EL (cell line): Measurements from ENCODE around the gene SLC36A1.
"Not testable (repeated sequence)": the region's sequence is repeated elsewhere in the genome, so short reads cannot be mapped to it uniquely, and the experiment has no call there.

Experiments
- DNase-seq: peaks from one replicate; pipeline ENCODE4 v3.0.0-alpha.2; 2016

SLC36A1 gene

GRCh38 chr5:151491062-151491461 is 43.7 kb downstream of the SLC36A1 start:
- no peak for DNase-seq

- DNase-seq: peak; percentile 43
These were observed 45.3 kb downstream of the SLC36A1 start for GRCh38 chr5:151492729-151493128.

GRCh38 chr5:151493665-151494064 is 46.3 kb downstream of the SLC36A1 start:
- DNase-seq: no peak

- DNase-seq: no peak
These were observed 47.9 kb downstream of the SLC36A1 start for GRCh38 chr5:151495320-151495719.

DNA sequence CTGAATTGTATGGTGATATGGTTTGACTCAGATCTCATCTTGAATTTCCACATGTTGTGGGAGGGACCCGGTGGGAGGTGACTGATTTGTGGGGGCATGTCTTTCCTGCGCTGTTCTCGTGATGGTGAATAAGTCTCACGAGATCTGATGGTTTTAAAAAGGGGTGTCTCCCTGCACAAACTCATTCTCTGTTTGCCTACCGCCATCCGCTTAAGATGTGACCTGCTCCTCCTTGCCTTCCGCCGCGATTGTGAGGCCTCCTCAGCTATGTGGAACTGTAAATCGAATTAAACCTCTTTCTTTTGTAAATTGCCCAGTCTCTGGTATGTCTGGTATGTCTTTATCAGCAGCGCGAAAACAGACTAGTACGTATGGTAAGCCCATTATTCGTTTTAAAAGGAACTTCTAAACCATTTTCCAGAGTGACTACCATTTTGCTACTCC is 48.7 kb downstream of the SLC36A1 start:
- DNase-seq: no peak

- no peak for DNase-seq
These were observed 50.1 kb downstream of the SLC36A1 start for GRCh38 chr5:151497391-151498002.

DNA sequence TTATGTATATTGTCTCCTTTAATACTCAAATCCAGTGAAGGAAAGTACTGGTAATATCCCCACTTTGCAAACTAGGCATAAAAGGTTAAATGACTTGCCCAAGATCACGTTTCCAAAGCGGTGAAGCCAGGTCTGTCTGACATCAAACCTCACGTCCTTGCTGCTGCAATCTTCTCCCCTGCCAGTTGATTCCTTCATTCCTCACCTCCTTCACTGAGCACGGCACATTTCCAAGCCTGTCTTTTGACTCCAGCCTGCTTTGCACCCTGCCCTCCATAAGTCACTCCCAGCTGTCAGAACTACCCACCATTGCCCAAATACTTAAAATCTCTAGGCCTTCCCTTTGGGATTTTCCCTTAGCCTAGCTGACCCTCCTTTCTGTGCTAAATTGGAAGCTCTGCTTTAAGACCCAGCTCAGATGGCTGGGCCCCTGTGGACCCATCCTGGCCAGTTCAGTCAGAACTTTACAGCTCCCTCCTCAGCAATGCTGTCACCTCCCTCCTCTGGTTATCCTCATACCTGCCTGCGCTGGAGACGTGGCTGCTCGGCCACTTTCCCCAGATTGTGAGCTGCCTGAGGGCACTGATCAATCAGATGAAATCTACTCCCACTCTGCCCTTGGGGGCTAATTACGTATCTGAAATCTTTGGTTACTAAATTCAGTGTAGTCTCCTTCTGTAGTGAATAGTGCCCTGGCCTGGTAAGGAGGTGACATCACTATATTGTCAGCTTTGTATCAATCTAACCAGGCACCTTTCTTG is 51.2 kb downstream of the SLC36A1 start:
- DNase-seq: no peak

GRCh38 chr5:151499501-151500035 is 52.2 kb downstream of the SLC36A1 start:
- no peak for DNase-seq

- DNase-seq: no peak
These were observed 56.6 kb downstream of the SLC36A1 start for GRCh38 chr5:151504006-151504405.

DNA sequence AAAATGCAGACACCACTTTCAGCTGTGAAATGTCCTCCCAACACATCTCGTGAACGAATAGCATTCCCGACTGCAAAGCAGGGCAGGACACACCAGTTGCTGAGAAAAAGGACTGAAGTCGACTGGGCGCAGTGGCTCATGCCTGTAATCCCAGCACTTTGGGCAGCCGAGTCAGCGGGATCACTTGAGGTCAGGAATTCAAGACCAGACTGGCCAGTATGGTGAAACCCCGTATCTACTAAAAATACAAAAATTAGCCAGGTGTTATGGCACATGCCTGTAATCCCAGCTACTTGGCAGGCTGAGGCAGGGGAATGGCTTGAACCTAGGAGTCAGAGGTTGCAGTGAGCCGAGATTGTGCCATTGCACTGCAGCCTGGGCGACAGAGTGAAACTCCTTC is 60.9 kb downstream of the SLC36A1 start:
- DNase-seq: not testable (repeated sequence)

- DNase-seq: no peak
These were observed 61.8 kb downstream of the SLC36A1 start for GRCh38 chr5:151509231-151509630.

DNA sequence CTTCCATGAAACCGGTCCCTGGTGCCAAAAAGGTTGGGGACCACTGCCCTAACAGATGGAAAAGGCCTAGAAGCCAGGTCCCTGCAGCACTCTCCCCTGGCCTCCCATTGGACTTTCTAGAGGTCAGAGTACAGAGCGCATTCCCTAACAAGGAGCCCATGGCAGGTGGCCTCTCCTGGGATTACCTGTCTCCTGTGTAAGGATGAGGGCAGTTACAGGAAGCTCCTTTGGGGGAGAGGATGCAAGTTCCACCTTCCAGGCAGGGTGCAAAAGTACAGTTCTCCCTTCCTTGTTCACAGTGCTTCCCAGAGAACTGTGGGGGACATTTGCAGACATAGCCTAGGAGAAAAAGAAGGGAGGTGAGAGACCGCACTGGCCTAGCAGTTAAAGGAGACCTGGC is 62.4 kb downstream of the SLC36A1 start:
- no peak for DNase-seq

- no peak for DNase-seq
These were observed 69.9 kb downstream of the SLC36A1 start for GRCh38 chr5:151517122-151517920.

DNA sequence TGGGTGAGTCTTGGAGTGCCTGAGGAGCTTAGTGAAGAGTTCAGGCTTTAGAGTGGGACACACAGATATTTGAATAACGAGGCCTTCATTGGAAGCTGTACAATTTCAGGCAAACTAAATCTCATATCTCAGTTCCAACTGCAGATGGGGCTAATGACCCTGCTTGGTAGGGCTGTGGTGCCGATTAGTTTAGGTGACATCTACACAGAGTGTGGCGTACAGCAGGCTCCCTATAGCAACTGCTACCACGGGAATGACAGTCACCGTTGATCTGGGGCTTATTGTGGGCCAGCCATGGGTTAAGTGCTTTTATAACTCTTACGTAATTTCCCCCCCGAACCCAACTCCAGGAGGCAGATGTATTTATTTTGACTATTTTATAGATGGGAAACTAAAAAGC is 72.9 kb downstream of the SLC36A1 start:
- DNase-seq: no peak

- no peak for DNase-seq
These were observed 74.8 kb downstream of the SLC36A1 start for GRCh38 chr5:151522226-151522625.

DNA sequence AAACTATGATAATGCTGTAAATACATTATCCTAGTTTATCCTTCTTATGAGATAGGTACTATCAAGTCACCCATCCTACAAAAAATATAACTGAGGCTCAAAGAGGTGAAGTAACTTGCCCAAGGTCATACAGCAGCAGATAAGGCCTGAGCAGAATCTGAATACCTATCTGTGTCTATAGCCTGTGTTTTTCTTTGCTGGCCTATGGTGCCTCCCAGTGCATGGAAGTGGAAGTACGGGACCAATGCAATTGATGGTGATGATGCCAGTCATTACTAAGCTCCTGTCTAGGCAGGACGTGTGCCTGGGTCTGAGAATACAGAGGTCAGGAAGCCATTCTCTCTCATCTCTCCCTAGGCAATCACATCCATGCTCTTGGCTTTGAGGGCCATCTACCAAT is 75.9 kb downstream of the SLC36A1 start:
- DNase-seq: peak; percentile 61

DNA sequence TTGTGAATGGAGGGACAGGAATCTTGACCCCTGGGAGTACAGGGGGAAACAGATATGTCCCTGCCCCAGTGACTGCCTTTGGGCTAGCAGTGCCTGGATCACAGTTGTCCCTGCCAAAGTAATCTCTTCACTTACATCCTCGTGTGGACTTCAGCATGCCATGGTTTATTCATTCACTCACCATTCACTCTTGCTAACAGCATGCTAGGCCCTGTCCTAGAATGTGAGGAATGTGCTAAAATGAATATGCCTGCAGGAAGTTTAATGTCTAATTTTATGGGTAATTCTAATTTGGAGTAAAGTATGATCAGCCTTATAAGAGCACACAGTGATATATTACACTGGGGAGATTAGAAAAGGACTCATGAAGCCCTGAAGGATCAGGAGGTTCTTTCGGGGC is 80.8 kb downstream of the SLC36A1 start:
- no peak for DNase-seq

GRCh38 chr5:151528996-151529395 is 81.6 kb downstream of the SLC36A1 start:
- no peak for DNase-seq

- DNase-seq: no peak
These were observed 84.2 kb downstream of the SLC36A1 start for GRCh38 chr5:151531581-151531980.

DNA sequence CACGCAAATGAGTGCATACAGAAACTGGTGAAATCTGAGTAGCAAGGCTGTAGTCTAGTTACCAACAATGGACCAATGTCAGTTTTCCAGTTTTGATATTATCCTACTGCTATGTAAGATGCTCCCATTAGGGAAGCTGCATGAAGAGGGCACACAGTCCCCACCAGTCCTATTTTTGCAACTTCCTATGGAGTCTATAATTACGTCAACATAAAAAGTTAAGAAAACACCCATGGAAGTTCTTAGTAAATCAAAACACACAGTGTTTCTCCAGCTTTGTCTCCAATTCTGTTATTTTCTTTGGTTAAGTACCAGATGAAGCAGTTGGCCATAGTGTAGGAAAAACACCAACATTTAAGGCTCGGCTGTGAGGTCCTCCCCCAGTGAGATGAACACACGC is 85.0 kb downstream of the SLC36A1 start:
- DNase-seq: no peak

DNA sequence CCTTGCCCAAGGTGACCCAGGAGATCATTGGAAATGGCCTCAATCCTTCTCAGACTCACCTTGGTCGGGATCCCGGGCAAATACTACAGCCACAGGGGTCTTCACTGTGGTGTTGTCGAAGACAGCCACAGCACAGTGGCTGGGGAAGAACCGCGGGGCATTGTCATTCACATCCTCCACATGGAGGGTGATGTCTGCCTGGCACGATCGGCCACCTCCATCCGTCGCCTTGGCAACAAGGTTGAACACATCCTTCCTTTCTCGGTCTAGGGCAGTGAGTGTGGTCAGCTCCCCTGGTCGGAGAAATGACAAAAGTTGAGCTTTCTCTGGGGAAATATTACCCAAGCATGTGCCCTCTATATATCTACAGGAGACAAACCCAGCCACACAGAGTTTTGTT is 86.9 kb downstream of the SLC36A1 start:
- DNase-seq: no peak

DNA sequence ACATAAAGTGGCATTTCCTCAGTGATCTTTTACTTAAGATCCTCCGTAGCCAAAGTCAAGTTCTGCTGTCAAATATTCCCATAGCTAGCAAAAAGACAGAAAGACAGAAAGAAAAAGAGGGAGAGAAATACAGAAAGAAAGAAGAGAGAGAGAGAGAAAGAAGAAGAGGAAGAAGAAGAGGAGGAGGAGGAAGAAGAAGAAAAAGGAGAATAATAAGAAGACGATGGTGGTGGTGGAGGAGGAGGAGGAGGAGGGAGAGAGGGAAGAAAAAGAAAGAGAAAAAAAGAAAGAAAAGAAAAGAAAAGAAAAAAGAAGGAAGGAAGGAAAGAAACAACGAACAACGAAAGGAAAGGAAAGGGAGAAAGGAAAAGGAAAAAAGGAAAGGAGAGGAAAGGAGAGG is 89.6 kb downstream of the SLC36A1 start:
- no peak for DNase-seq

DNA sequence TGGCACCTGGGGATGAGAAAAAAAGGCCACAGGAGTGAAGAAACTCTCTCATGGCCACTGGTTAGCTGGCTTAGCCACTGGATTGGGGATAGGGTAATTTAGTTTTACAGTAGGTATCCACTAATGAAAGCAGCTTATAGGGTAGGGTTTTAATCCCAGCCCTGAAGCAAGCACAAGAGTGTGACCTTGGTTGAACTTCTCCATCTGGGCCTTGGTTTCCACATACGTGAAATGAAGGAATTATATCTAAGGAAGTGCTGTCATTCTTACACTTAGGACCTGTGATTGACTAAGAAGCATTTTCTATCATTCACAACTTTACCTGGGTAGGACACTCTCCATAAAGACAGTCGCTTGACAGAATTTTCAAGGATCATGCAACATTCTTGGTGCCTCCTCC is 94.2 kb downstream of the SLC36A1 start:
- DNase-seq: no peak
